ENCODE results near the gene MST1. TPM values are rescaled to one million over a fixed set of nuclear protein-coding genes. Genes with fewer than 3 reads are reported as not detected.
A peak's percentile ranks its signal among the peaks of the same experiment; 100 is the strongest.

The MST1 gene
- total RNA-seq, 4 donors from 2014 or later: 11.7 to 23.7 (median 17.0) TPM

DNA sequence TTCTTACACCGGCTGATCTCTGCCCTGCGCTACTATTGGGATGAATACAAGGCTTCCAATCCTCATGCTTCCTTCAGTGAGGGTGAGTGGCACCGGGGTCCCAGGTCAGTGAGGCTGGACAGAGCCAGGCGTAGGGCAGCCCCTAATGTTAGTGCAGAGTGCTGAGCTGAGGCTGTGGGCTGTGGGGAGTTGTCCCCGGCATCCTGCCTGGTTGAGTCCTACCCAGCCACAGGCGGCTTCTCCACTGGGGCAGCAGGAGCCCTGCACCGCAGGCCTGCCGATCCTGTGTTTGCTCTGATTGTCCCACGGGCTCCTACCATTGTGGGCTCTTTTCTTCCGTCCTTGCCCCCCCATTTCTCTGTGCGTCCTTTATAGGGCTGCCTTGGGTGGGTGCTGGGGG is 13.4 kb upstream of the MST1 start:
- TF ChIP-seq EP300 (IDR thresholded peaks at IDR 0.05): no peak
- TF ChIP-seq, protein P1, sequence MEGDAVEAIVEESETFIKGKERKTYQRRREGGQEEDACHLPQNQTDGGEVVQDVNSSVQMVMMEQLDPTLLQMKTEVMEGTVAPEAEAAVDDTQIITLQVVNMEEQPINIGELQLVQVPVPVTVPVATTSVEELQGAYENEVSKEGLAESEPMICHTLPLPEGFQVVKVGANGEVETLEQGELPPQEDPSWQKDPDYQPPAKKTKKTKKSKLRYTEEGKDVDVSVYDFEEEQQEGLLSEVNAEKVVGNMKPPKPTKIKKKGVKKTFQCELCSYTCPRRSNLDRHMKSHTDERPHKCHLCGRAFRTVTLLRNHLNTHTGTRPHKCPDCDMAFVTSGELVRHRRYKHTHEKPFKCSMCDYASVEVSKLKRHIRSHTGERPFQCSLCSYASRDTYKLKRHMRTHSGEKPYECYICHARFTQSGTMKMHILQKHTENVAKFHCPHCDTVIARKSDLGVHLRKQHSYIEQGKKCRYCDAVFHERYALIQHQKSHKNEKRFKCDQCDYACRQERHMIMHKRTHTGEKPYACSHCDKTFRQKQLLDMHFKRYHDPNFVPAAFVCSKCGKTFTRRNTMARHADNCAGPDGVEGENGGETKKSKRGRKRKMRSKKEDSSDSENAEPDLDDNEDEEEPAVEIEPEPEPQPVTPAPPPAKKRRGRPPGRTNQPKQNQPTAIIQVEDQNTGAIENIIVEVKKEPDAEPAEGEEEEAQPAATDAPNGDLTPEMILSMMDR (IDR thresholded peaks at IDR 0.05): no peak
- no peak for TF ChIP-seq POLR2A (IDR thresholded peaks at IDR 0.05)
- H3K27me3 ChIP-seq: no peaks in the 10 kb centered on the region
- no peak overlapping the region for H3K4me3 ChIP-seq
- peaks cover 0 to 5% (median 0%) of the 10 kb centered on the region in 4 donors for H3K4me1 ChIP-seq
- 87 to 92% methylated on average over 5 to 11 of the region's 11 CpGs for WGBS, 2 donors
- no peak overlapping the region for H3K27ac ChIP-seq
- DNase-seq (ENCODE audit: low spot score in 2 of 2): no peak
- peaks cover 0 to 100% (median 15%) of the 10 kb centered on the region in 3 donors for H3K36me3 ChIP-seq
- H3K9me3 ChIP-seq: no peaks in the 10 kb centered on the region

DNA sequence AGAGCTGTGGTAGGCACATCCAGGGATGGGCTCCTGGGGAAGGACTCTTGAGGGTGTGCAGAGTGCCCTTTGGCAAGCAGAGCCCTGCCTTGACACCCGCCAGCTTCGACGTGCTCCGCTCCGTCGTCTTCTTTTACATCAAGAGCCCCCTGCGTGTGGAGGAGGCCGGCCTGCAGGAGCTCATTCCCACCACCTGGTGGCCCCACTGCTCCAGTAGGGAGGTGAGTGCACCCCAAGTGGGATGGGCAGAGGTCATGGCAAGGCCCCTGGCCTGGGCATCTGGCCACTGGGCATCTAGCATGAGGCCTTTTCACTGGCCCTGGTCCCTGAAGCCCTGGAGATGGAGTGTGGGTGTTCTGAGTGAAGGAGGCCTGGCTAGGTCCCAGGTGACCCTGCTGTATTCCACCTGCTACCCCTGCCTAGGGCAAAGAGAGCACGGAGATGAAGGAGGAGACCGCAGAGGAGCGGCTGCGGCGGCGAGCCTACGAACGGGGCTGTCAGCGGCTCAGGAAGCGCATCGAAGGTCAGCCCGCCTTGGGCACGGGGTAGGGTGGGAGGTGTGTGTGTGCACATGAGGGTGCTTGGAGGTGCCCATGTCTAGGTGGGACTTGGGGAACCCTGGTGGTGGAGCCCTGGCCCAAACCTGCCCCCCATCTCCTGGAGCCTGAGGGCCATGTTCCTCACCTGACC is 12.3 kb upstream of the MST1 start:
- H3K27ac ChIP-seq: no peak overlapping the region
- peaks cover 0 to 98% (median 15%) of the 10 kb centered on the region in 3 donors for H3K36me3 ChIP-seq
- DNase-seq (ENCODE audit: low spot score in 2 of 2): no peak
- no peaks in the 10 kb centered on the region for H3K9me3 ChIP-seq
- peaks cover 0 to 5% (median 0%) of the 10 kb centered on the region in 4 donors for H3K4me1 ChIP-seq
- 75 to 79% methylated on average over 20 to 21 of the region's 21 CpGs for WGBS, 2 donors
- TF ChIP-seq EP300 (IDR thresholded peaks at IDR 0.05): no peak
- TF ChIP-seq, protein P1 (IDR thresholded peaks at IDR 0.05): peak in 3 of 5 experiments; percentile 7 to 16 (median 10)
- H3K4me3 ChIP-seq: no peak overlapping the region
- H3K27me3 ChIP-seq: no peaks in the 10 kb centered on the region

DNA sequence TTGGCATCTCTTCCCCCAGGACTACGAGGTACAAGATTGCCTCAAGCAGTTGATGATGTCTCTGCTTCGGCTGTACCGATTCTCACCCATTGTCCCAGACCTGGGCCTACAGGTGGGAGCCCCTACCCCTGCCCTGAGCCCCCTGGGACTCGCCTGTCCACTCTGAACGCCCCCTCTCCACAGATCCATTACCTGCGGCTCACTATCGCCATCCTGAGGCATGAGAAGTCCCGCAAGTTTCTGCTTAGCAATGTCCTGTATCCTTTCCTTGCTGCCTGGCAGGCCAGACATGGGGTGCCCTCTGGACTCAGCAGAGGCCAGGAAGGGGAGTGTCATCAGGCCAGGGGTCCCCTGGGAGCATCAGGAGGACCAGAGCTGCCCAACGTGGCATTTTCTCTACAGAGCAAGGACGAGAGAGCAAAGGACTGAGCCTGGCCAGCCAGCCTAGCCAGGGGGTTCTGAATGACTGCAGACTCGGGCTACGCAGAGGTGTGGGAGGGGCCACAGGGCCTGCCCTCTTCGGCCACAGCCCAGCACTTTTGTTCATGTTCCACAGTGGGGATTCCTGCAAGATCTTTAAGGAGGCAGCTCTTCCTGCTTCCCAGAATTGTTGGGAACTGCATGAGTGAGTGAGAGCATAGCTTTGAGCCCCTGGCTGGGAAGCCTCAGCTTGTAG is 11.3 kb upstream of the MST1 start:
- Histone ChIP-seq H3K36me3 (peaks cover 0 to 89% (median 15%) of the 10 kb centered on the region in 3 donors), H3K4me1 (peaks cover 0 to 5% (median 0%) of the 10 kb centered on the region in 4 donors), H3K27me3 (no peaks in the 10 kb centered on the region), H3K4me3 (no peak overlapping the region), H3K27ac (no peak overlapping the region), H3K9me3 (no peaks in the 10 kb centered on the region)
- TF ChIP-seq POLR2A (IDR thresholded peaks at IDR 0.05) (no peak), EP300 (IDR thresholded peaks at IDR 0.05) (no peak)
- TF ChIP-seq, protein P1 (IDR thresholded peaks at IDR 0.05): no peak
- no peak for DNase-seq (ENCODE audit: low spot score in 2 of 2)
- 64 to 74% methylated on average over 12 to 13 of the region's 13 CpGs for WGBS, 2 donors

DNA sequence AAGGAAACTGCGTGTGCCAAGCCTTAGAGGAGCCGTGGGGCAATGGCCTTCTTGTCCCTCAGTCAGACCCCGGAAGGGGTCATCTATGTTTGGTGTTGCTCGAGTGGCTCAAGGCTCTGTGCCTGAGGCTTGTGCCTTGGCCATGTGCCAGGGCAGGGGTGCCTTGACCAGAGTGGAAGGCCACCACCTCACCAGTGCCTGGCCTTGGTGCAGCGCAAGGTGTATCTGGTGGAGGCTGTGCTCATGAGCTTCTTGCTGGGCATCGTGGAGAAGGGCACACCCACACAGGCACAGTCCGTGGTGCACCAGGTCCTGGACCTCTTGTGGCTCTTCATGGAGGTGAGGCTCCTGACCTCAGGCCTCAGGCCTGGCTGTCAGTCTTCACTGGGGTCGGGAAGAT is 10.7 kb upstream of the MST1 start:
- DNase-seq (ENCODE audit: low spot score in 2 of 2): no peak
- TF ChIP-seq EP300 (IDR thresholded peaks at IDR 0.05): no peak
- TF ChIP-seq POLR2A (IDR thresholded peaks at IDR 0.05): no peak
- TF ChIP-seq, protein P1 (IDR thresholded peaks at IDR 0.05): no peak
- Histone ChIP-seq H3K9me3 (no peaks in the 10 kb centered on the region), H3K27me3 (no peaks in the 10 kb centered on the region), H3K4me3 (no peak overlapping the region), H3K36me3 (peaks cover 0 to 83% (median 15%) of the 10 kb centered on the region in 3 donors), H3K4me1 (peaks cover 0 to 5% (median 0%) of the 10 kb centered on the region in 4 donors), H3K27ac (no peak overlapping the region)
- 76 to 78% methylated on average over 5 to 7 of the region's 8 CpGs for WGBS, 2 donors
